Upper lobe of right lung (tissue), 1 donor: ENCODE results near the gene HPS3. TPM values are rescaled to one million over a fixed set of nuclear protein-coding genes. Genes with fewer than 3 reads are reported as not detected.
A peak's percentile ranks its signal among the peaks of the same experiment; 100 is the strongest.

Experiments used
- ATAC-seq: fragments of 200-7000 bp; cut with Tn5 transposase; one replicate; pipeline ENCODE4 v1.9.1; 2020; ENCODE audit warnings: mild to moderate bottlenecking, moderate library complexity
- DNase-seq: peaks from one replicate; pipeline ENCODE4 v3.0.0-alpha.2; 2020
- H3K27ac ChIP-seq: fragments of 200-600 bp; one replicate; pipeline ENCODE4 v1.8.0; 2022
- H3K27me3 ChIP-seq: fragments of 200-600 bp; one replicate; pipeline ENCODE4 v1.8.0; 2022; ENCODE audit warnings: mild to moderate bottlenecking
- H3K36me3 ChIP-seq: fragments of 200-600 bp; one replicate; pipeline ENCODE4 v1.8.0; 2022
- H3K4me1 ChIP-seq: fragments of 200-600 bp; one replicate; pipeline ENCODE4 v1.8.0; 2022
- H3K4me3 ChIP-seq: fragments of 200-600 bp; one replicate; pipeline ENCODE4 v1.8.0; 2022; ENCODE audit warnings: mild to moderate bottlenecking
- H3K9me3 ChIP-seq: fragments of 200-600 bp; one replicate; pipeline ENCODE4 v1.8.0; 2022
- CTCF ChIP-seq: fragments of 200-600 bp; IDR thresholded peaks from one replicate; pipeline ENCODE4 v1.8.0; 2022; ENCODE audit warnings: antibody characterized with exemption
- intact Hi-C: fragments of 100-400 bp; cut with DNase I; formaldehyde crosslinking; loops from one replicate; pipeline ENCODE4 v1.11.0; 2022
- total RNA-seq: library from RNA; stranded (reverse); fragmentation: NEBNext Ultra II Directional; extraction: Animal tissue kit (Norgen Biotek cat#: 25700); gene quantifications from one replicate; pipeline ENCODE4 v1.2.1, GENCODE V29; 2021
- donor health status: DM: no; HTN: yes; CAD: no; lungs with severe emphysema.

The HPS3 gene
- total RNA-seq, 1 donor from 2014 or later, result 19.9 TPM

DNA sequence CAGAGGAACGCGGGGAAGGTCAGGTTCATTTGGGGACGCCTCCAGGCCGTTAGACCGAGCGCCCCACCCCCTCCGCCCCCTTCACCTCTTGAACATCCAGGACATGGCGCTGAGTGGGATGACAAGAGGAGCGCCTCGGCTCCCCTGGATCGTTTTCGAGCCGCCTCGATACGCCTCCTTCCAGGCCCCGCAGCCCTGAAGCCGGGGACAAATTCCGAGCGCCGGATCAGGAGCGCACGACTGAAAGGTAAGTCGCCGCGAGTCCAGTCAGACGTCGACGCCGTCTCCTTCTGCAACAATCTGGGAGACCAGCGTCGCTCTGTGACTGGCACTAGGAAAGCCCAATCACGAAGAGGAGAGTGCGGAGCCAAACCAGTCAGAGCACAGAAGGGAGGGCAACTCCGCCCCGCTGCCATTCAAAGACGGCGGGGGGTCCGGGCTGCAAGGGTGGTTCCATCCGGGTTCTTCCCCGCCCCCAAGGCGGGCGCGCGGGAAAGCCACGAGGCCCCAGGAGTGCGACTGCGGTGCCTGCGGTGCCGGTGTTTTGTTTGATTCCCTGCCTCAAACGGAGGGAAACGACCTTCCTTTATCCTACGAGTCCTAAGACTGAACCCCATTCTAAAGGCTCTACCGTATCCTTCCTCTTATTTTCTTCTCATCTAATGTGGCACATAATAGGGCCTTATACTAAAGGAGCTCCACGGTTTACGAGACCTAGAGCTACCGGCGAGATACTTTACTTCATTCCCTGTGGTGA is 43.0 kb upstream of the HPS3 start, which contains the start of gene HLTF:
HLTF (minus strand) TSS at position 302 of the 757 bp plus-strand sequence; CDS start at position 105, 197 bp downstream.
- peak; percentile 95 for DNase-seq
- Histone ChIP-seq H3K4me3 (peak within 1 kb of the TSS; percentile 77), H3K27ac (peak within 1 kb of the TSS; percentile 68), H3K4me1 (peaks cover 9% of the 10 kb centered on the region), H3K27me3 (no peaks in the 10 kb centered on the region), H3K36me3 (no peaks in the 10 kb centered on the region), H3K9me3 (no peaks in the 10 kb centered on the region)
- peak; percentile 100 for ATAC-seq
- intact Hi-C loops, result no loop called here
- TF ChIP-seq CTCF, result no peak

- Histone ChIP-seq H3K4me1 (peaks cover 9% of the 10 kb centered on the region), H3K27me3 (no peaks in the 10 kb centered on the region), H3K27ac (no peak overlapping the region), H3K4me3 (no peak overlapping the region), H3K36me3 (no peaks in the 10 kb centered on the region), H3K9me3 (no peaks in the 10 kb centered on the region)
- intact Hi-C loops, result no loop called here
- no peak for TF ChIP-seq CTCF
- ATAC-seq (no peak), DNase-seq (no peak)
These were observed 42.2 kb upstream of the HPS3 start for GRCh38 chr3:149087208-149087607.

- no peak for TF ChIP-seq CTCF
- H3K4me3 ChIP-seq, result no peak overlapping the region
- H3K27ac ChIP-seq, result no peak overlapping the region
- H3K9me3 ChIP-seq, result no peaks in the 10 kb centered on the region
- intact Hi-C loops, result no loop called here
- no peak for DNase-seq
- no peaks in the 10 kb centered on the region for H3K36me3 ChIP-seq
- peaks cover 9% of the 10 kb centered on the region for H3K4me1 ChIP-seq
- no peak for ATAC-seq
- H3K27me3 ChIP-seq, result no peaks in the 10 kb centered on the region
These were observed 40.0 kb upstream of the HPS3 start for GRCh38 chr3:149089395-149089794.

- Histone ChIP-seq H3K4me1 (peaks cover 4% of the 10 kb centered on the region), H3K27ac (no peak overlapping the region), H3K27me3 (no peaks in the 10 kb centered on the region), H3K9me3 (no peaks in the 10 kb centered on the region), H3K4me3 (no peak overlapping the region), H3K36me3 (no peaks in the 10 kb centered on the region)
- intact Hi-C loops, result no loop called here
- TF ChIP-seq CTCF, result no peak
- no peak for ATAC-seq
- DNase-seq, result no peak
These were observed 39.0 kb upstream of the HPS3 start for GRCh38 chr3:149090461-149090860.

- TF ChIP-seq CTCF, result no peak
- intact Hi-C loops, result no loop called here
These were observed 38.5 kb upstream of the HPS3 start for GRCh38 chr3:149090907-149091306.

More at GRCh38 chr3:149090907-149091306, 38.5 kb upstream of the HPS3 start:
- ATAC-seq, result no peak
- no peaks in the 10 kb centered on the region for H3K27me3 ChIP-seq
- no peak overlapping the region for H3K4me3 ChIP-seq
- H3K4me1 ChIP-seq, result peaks cover 3% of the 10 kb centered on the region
- DNase-seq, result no peak
- no peaks in the 10 kb centered on the region for H3K9me3 ChIP-seq
- H3K27ac ChIP-seq, result no peak overlapping the region
- no peaks in the 10 kb centered on the region for H3K36me3 ChIP-seq
